Omental fat pad (tissue), 4 donors: ENCODE results near the gene GALNT12. TPM values are rescaled to one million over a fixed set of nuclear protein-coding genes. Genes with fewer than 3 reads are reported as not detected.
A peak's percentile ranks its signal among the peaks of the same experiment; 100 is the strongest.

Experiments used
- ATAC-seq: fragments of 150-250 bp; one replicate; pipeline ENCODE4 v1.9.1; 2016; ENCODE audit warnings: mild to moderate bottlenecking, moderate library complexity; ENCODE audit not compliant: low FRiP score
- DNase-seq: peaks from one replicate; pipeline ENCODE4 v3.0.0-alpha.2; 2019; ENCODE audit warnings: low spot score
- CTCF ChIP-seq, 3 donors: fragments of 450-650 bp; IDR thresholded peaks; one replicate each; pipeline ENCODE4 v1.5.1; 2016 to 2017; ENCODE audit warnings: antibody characterized with exemption in 3 of 3, mild to moderate bottlenecking in 3 of 3, moderate library complexity in 2 of 3
- total RNA-seq, 4 donors: library from RNA; depleted of rRNA; stranded (reverse); fragments of >200 nt; gene quantifications; one replicate each; pipeline ENCODE4 v1.1.0, GENCODE V29; 2016

The GALNT12 gene
- total RNA-seq, 4 donors from 2014 or later, result 1.6 to 6.6 (median 4.5) TPM

- TF ChIP-seq CTCF (IDR thresholded peaks at IDR 0.05), result no peak
- no peak for DNase-seq
- ATAC-seq, result no peak
Measured at GRCh38 chr9:98831696-98832095, 24.2 kb downstream of the GALNT12 start.

GRCh38 chr9:98832768-98833089, 25.3 kb downstream of the GALNT12 start:
- TF ChIP-seq CTCF (IDR thresholded peaks at IDR 0.05), result no peak
- no peak for DNase-seq
- no peak for ATAC-seq

- no peak for TF ChIP-seq CTCF (IDR thresholded peaks at IDR 0.05)
- DNase-seq (no peak), ATAC-seq (peak; percentile 44)
Measured at GRCh38 chr9:98833090-98833956, 25.9 kb downstream of the GALNT12 start.

GRCh38 chr9:98834386-98834785, 26.9 kb downstream of the GALNT12 start:
- no peak for ATAC-seq
- TF ChIP-seq CTCF (IDR thresholded peaks at IDR 0.05), result no peak

GRCh38 chr9:98836206-98836605, 28.7 kb downstream of the GALNT12 start:
- no peak for ATAC-seq
- TF ChIP-seq CTCF (IDR thresholded peaks at IDR 0.05), result no peak
- DNase-seq, result no peak

More at GRCh38 chr9:98834386-98834785, 26.9 kb downstream of the GALNT12 start:
- no peak for DNase-seq

- DNase-seq (no peak), ATAC-seq (no peak)
- no peak for TF ChIP-seq CTCF (IDR thresholded peaks at IDR 0.05)
Measured at GRCh38 chr9:98837516-98837915, 30.0 kb downstream of the GALNT12 start.
